Activated CD4-positive, alpha-beta T cell treated with anti-CD3 and anti-CD28 coated beads for 36 hours (primary cell): ENCODE results near the gene FAM114A2. TPM values are rescaled to one million over a fixed set of nuclear protein-coding genes. Genes with fewer than 3 reads are reported as not detected.

Source experiments
- total RNA-seq, 2 experiments: library from RNA; stranded (reverse); gene quantifications; one replicate each; pipeline ENCODE4 v1.2.3, GENCODE V29; 2021

The FAM114A2 gene
- total RNA-seq, 2 experiments from 2014 or later: 27.9 to 28.5 TPM

Other genes with a start within 250 kb of the FAM114A2 start
- gene MFAP3, start 57 bp upstream of the FAM114A2 start, total RNA-seq: 10 to 100 TPM; 13.2 to 13.5 TPM
- gene GALNT10, start 151.8 kb upstream of the FAM114A2 start, total RNA-seq: 10 to 100 TPM; 29.9 to 49.1 TPM